ENCODE measurements around the gene ETFA.
A peak's percentile ranks its signal among the peaks of the same experiment; 100 is the strongest.

The ETFA gene

DNA sequence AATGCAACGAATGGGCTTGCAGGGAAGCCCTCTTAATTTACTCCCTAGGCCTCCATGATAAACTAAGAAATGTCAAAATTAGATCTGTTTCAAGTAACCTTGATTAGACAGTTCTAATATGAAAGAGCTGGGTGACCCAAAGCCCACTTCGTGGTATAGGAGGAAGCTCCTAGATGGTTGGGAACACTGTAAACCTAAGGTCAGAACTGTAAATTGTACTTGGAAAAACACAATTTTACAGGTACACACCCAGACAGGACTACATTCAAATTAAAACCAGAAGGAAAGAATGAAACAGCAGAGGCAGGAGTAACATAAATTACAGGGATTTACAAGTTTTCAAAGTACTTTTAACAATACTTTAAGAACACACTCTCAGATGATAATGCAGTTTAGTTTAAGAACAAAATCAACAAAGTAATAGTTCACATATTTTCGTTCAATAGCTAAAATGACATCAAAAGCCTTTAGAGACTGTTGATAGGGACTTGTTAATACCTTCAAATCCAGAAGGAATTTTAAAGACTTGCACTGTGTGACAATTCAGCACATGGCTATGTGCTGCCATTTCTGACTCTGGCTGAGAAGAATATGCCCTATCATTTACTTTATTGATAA lies 43.7 kb upstream of the ETFA start:
- TF ChIP-seq, protein P1, sequence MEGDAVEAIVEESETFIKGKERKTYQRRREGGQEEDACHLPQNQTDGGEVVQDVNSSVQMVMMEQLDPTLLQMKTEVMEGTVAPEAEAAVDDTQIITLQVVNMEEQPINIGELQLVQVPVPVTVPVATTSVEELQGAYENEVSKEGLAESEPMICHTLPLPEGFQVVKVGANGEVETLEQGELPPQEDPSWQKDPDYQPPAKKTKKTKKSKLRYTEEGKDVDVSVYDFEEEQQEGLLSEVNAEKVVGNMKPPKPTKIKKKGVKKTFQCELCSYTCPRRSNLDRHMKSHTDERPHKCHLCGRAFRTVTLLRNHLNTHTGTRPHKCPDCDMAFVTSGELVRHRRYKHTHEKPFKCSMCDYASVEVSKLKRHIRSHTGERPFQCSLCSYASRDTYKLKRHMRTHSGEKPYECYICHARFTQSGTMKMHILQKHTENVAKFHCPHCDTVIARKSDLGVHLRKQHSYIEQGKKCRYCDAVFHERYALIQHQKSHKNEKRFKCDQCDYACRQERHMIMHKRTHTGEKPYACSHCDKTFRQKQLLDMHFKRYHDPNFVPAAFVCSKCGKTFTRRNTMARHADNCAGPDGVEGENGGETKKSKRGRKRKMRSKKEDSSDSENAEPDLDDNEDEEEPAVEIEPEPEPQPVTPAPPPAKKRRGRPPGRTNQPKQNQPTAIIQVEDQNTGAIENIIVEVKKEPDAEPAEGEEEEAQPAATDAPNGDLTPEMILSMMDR (IDR thresholded peaks at IDR 0.05; ENCODE audit: poor library complexity, severe bottlenecking): no peak
- no peak overlapping the region for H3K27ac ChIP-seq (ENCODE audit: poor library complexity, severe bottlenecking)
- no peak for DNase-seq (ENCODE audit: low spot score)
- H3K9me3 ChIP-seq (ENCODE audit: severe bottlenecking): no peaks in the 10 kb centered on the region
- ATAC-seq (ENCODE audit: low read depth): no peak
- H3K4me1 ChIP-seq (ENCODE audit: insufficient read depth, poor library complexity, severe bottlenecking): no peaks in the 10 kb centered on the region
- H3K36me3 ChIP-seq (ENCODE audit: low read depth): no peaks in the 10 kb centered on the region; the same call in 1 of the 2 replicates
- no peak overlapping the region for H3K4me3 ChIP-seq (ENCODE audit: severe bottlenecking)
- no peaks in the 10 kb centered on the region for H3K27me3 ChIP-seq (ENCODE audit: insufficient read depth, poor library complexity, severe bottlenecking)

DNA sequence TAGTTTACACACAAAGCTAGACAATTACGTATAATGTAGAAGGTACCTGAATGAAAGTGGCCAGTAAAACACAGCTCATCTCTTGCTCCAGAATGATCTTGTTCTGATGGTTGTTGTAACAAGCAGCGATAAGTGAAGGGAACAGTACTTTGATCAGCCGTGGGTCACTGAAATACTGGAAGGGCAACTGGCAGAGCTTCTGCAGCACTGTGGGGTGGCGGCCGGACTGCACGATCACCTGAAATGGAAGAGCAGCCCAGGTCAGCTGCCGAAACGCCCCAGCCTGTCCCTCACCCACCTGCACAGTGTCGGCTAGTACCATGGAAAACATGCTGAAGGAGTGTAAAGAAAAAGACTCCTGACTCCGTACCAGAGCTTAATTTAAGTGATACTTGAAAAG lies 42.6 kb upstream of the ETFA start:
- Histone ChIP-seq H3K4me1 (ENCODE audit: insufficient read depth, poor library complexity, severe bottlenecking) (no peaks in the 10 kb centered on the region), H3K9me3 (ENCODE audit: severe bottlenecking) (no peaks in the 10 kb centered on the region), H3K4me3 (ENCODE audit: severe bottlenecking) (no peak overlapping the region), H3K36me3 (ENCODE audit: low read depth) (no peaks in the 10 kb centered on the region; the same call in 1 of the 2 replicates), H3K27ac (ENCODE audit: poor library complexity, severe bottlenecking) (no peak overlapping the region), H3K27me3 (ENCODE audit: insufficient read depth, poor library complexity, severe bottlenecking) (no peaks in the 10 kb centered on the region)
- DNase-seq (ENCODE audit: low spot score): no peak
- TF ChIP-seq, protein P1 (IDR thresholded peaks at IDR 0.05; ENCODE audit: poor library complexity, severe bottlenecking): no peak
- ATAC-seq (ENCODE audit: low read depth): no peak

DNA sequence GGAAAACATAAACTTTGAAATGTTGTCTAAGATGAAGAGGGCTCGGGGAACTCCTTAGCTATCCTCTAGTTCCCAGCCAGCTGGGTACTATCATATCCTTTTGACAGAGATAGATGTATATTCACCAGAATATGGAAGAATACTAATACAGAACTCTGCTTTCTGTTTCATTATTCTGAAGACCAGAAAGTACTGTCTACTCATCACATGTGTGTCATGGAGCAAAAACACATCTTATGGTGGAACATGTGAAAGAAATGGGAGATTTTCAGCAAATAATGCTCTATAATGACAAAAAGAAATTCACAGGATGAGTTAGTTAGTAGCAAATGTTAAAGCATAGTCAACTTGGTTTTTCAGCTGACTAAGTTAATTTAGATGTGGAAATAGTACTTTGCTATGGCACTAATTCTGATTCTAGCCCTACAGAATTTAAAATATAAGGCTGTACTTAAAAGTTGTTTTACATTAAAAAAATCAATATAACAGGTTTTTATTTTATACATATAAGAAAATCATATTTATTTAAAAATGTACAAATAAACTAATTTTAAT lies 41.8 kb upstream of the ETFA start:
- Histone ChIP-seq H3K4me1 (ENCODE audit: insufficient read depth, poor library complexity, severe bottlenecking) (no peaks in the 10 kb centered on the region), H3K9me3 (ENCODE audit: severe bottlenecking) (no peaks in the 10 kb centered on the region), H3K27ac (ENCODE audit: poor library complexity, severe bottlenecking) (no peak overlapping the region), H3K27me3 (ENCODE audit: insufficient read depth, poor library complexity, severe bottlenecking) (no peaks in the 10 kb centered on the region), H3K4me3 (ENCODE audit: severe bottlenecking) (no peak overlapping the region), H3K36me3 (ENCODE audit: low read depth) (no peaks in the 10 kb centered on the region; the same call in none of the 2 replicates)
- no peak for ATAC-seq (ENCODE audit: low read depth)
- no peak for DNase-seq (ENCODE audit: low spot score)
- TF ChIP-seq, protein P1 (IDR thresholded peaks at IDR 0.05; ENCODE audit: poor library complexity, severe bottlenecking): no peak

DNA sequence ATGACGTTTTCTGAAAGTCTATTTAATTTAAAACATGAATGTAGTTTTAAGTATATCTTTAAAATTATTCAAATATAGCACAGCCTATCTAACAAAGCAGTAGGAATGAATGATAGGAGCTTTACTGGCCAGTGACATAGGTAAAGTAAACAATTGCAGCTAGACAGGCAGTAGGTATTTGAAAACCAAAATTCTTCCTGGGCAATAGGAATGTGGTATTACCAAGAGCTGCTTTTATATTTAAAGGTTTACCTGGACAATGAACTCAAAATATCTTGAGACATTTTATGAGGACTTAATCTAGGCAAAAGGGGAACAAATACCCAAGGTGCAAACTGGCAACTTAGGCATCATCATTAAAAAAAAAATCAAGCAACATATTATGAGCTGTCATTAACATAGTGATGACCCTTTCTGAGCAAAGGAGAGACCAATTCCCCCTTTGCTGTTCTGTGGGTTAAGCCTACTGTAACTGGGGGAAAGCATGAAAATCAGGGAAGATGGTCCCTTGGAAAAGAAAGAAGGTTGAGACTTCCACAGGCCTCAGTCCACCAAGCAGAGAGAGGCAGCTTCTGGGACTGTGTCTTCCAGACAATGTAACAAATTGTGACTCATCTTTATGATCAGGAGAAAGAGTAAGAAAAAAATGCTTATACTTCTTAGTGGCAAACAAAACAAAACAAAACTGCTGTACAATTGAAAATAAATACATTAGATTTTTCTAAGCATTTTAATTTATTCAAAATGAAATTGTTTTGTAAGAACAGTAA lies 38.2 kb upstream of the ETFA start:
- H3K4me3 ChIP-seq (ENCODE audit: severe bottlenecking): no peak overlapping the region
- no peak overlapping the region for H3K27ac ChIP-seq (ENCODE audit: poor library complexity, severe bottlenecking)
- H3K4me1 ChIP-seq (ENCODE audit: insufficient read depth, poor library complexity, severe bottlenecking): no peaks in the 10 kb centered on the region
- no peak for DNase-seq (ENCODE audit: low spot score)
- H3K36me3 ChIP-seq (ENCODE audit: low read depth): no peaks in the 10 kb centered on the region; the same call in none of the 2 replicates
- TF ChIP-seq, protein P1 (IDR thresholded peaks at IDR 0.05; ENCODE audit: poor library complexity, severe bottlenecking): no peak
- no peaks in the 10 kb centered on the region for H3K9me3 ChIP-seq (ENCODE audit: severe bottlenecking)
- peak; percentile 17; the same call in 1 of the 3 replicates for ATAC-seq (ENCODE audit: low read depth)
- H3K27me3 ChIP-seq (ENCODE audit: insufficient read depth, poor library complexity, severe bottlenecking): no peaks in the 10 kb centered on the region
